ENCODE measurements around the gene XIRP1.

Gene XIRP1

GRCh38 chr3:39144748-39145380, 47.5 kb downstream of the XIRP1 start:
- DNase-seq (ENCODE audit: low read depth, low spot score): no peak

GRCh38 chr3:39144095-39144747, 48.2 kb downstream of the XIRP1 start:
- no peak for DNase-seq (ENCODE audit: low read depth, low spot score)

DNA sequence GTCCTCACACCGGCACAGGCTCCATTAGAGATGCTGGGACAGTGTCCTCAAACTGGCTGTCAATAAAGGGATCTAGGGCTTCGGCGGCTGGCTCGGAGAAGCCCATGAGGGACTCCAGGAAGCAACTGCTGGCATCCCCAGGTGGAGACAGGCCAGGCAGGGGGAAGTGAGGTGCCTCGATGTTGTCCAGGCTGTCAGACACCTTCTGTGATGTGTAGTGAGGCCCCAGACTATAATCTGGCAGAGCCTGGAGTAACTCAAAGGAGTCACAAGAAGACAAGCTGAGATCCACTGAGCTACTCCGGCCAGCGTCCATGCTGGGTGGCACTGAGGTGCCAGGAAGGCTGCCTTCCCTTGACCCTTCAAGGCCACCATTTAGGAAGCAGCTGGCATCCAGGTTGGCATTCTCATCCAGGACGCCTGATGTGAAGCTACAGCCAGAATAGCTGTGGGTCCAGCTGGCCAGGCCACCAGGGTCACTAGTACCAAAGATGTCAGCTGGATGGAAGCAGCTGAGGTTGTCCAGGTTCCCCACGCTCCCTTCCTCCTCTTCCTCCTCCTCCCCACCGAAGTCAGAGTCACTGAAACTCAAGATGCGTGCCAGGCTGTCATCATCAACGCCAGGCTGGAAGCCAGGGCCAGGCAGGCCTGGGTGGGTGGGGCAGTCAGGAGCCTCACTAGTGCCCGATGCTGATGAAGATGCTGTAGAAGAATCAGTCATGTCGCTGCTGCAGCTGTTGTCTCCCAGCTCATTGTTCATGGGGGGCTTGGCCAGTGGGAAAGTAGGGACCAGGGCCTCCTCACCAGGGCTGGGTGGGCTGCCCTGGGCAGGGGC, 49.1 kb downstream of the XIRP1 start:
- no peak for DNase-seq (ENCODE audit: low read depth, low spot score)

DNA sequence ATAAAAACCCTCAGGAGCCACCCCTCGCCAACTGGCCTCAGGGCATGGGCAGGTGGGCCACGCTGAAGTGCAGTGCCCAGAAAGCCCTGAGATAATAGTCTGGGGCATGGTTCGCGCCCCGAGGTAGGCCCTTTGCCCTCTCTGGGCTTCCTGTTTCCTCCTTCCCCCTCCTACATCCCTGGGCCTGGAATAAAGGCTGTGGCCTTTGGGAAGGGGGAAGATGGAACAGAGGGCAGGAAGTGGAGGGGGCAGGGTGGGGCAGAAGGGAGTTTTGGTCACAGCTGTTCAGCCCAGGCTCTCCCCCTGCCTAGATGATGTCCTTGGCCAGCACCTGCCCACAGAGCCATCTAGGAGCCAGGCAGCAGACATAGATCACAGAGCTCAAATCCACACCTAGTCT, 50.3 kb downstream of the XIRP1 start:
- no peak for DNase-seq (ENCODE audit: low read depth, low spot score)

GRCh38 chr3:39141171-39141995, 51.0 kb downstream of the XIRP1 start:
- no peak for DNase-seq (ENCODE audit: low read depth, low spot score)

DNA sequence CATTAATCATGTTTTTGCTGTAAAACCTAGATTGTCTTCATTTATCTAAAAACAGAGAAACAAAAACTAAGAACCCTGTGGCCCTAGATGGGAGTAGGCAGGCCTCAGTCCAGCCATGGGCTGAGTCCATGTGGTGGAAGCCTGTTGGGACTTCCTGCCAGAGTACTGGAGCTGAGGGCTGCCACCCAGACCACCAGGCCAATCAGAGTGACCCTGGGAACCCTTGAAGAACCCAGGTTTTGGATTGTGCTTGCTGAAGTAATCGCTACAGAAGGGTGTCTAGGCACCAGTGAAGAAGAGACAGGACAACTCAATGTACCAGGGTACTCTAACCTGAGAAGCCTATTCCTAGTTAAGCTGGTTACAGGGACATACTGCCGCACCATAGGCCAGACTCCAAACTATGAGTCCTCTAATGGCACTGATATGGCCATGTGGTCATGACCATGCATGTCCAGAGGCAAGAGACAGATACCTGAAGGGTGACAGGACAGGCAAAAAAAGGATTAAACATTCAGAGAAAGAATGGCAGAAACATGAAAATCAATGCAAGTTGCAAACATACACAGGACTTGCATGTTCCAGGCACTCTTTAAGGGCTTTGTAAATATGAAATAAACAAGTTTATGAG, 51.9 kb downstream of the XIRP1 start:
- DNase-seq (ENCODE audit: low read depth, low spot score): no peak

DNA sequence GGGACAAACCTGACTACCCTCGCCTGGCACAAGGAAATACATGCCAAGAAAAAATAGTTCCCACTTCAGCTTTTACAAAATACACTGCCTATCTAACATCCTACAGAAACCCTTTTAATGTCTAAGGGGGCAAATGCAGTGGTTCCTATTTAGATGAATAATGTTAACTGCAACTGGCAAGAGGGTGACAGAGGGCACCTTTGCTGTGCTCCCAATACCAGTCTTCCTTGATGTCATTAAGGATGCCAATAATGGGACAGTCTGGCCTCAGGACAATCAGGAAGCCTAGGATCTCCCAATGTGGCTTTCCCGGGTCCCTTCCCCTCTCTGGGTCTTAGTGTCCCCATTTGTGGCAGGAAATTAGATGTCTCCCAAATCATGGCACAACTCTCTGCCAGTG, 53.0 kb downstream of the XIRP1 start:
- no peak for DNase-seq (ENCODE audit: low read depth, low spot score)

- DNase-seq (ENCODE audit: low read depth, low spot score): no peak
Observed at GRCh38 chr3:39138804-39139415, 53.5 kb downstream of the XIRP1 start.

DNA sequence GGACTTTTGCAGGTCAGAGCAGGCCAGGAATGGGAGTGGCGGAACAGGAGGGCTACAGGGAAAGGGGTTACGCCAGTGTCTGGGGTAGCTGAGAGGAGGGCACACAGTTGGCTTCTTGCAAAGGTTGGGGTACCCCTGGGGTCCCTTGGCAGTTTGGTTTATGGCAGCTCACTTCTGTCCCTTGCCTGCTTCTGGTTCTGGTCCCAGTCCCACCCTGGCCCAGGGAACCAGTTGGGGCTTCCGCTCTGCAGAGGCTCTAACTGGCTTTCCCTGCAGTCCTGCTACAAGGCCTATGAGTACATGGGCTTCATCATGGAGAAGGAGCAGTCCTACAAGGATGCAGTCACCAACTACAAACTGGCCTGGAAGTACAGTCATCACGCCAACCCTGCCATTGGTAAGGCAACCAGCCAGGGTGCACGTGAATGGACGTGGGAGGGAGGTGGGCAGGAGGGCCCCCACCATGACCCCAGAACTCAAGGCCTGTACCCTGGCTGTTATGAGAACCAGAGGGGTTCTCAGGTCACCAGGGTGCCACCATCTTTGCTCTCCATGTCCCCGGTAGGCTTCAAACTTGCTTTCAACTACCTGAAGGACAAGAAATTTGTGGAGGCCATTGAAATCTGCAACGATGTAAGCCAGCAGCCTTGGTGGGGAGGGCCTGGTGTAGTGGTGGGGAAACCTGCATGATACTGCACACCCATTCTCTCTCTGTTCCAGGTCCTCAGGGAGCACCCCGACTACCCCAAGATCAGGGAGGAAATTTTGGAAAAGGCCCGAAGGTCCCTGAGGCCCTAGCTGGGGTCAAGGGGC, 54.2 kb downstream of the XIRP1 start:
- no peak for DNase-seq (ENCODE audit: low read depth, low spot score)

GRCh38 chr3:39137435-39137936, 54.9 kb downstream of the XIRP1 start:
- no peak for DNase-seq (ENCODE audit: low read depth, low spot score)

DNA sequence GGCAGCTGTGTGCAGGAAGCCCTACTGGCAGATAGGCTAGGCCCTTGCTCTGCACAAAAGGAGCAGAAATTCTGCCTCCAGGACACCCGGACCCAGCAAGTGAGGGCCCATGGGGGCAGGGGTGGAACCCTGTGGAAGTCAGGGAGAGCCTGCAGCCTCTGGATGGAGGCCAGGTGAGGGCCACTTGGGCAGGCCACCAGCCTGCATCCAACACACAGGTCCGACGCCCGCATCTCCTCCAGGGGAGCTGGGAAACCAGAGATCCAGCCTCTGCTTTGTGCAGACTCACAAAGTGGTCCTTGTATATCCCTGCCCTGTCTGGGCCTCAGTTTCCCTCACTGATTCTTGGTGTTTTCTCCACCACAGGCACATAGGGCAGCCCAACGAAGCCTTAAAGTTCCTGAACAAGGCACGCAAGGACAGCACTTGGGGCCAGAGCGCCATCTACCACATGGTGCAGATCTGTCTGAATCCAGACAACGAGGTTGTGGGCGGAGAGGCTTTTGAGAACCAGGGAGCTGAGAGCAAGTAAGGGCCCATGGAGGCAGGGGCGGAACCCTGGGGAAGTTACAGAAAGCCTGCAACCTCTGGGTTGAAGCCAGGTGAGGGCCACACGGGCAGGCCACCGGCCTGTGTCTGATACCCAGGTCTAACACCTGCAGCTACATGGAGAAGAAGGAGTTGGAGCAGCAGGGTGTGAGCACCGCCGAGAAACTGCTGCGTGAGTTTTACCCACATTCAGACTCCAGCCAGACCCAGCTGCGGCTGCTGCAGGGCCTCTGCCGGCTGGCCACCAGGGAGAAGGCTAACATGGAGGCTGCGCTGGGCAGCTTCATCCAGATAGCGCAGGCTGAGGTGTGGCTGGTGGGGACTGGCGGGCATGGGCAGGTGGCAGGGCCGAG, 55.6 kb downstream of the XIRP1 start:
- DNase-seq (ENCODE audit: low read depth, low spot score): no peak

GRCh38 chr3:39135170-39135805, 57.1 kb downstream of the XIRP1 start:
- no peak for DNase-seq (ENCODE audit: low read depth, low spot score)

- DNase-seq (ENCODE audit: low read depth, low spot score): no peak
Observed at GRCh38 chr3:39134305-39134704, 58.1 kb downstream of the XIRP1 start.

- DNase-seq (ENCODE audit: low read depth, low spot score): no peak
Observed at GRCh38 chr3:39133822-39134221, 58.6 kb downstream of the XIRP1 start.
